ENCODE measurements around the gene ARHGAP26.

ARHGAP26 gene

DNA sequence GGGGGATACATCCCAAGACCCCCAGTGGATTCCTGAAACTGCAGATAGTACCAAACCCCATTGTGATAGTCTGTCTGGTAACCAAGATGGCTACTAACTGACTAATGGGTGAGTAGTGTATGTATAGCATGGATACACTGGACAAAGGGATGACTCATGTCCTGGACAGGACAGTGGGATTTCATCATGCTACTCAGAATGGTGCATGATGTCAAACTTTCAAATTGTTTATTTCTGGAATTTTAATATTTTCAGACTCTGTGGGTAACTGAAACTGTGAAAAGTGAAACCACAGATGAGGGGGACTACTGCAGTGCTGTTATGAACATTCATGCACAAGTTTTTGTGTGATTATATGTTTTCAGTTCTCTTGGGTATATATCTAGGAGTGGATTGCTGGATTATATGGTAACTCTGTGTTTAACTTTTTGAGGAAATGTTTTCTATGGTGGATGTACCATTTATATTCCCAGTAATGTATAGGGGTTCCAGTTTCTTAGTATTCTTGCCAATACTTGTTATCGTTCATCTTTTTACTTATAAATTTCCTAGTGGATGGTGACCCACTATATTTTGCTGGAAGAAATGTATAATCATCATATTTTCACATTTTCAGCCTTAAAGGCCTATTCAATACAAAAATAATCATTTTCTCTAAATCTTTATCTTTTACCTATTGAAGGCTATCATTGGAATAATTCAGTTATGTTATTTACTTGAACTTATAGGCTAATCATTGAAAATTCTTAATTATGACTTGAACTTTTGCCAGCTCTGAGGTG, 492.4 kb downstream of the ARHGAP26 start:
- H3K9me3 Mint-ChIP-seq: peaks cover 12% of the 10 kb centered on the region
- H3K27me3 Mint-ChIP-seq: no peaks in the 10 kb centered on the region
- H3K27ac Mint-ChIP-seq: no peak overlapping the region
- no peak for DNase-seq
- CTCF ChIA-PET: no interaction called here
- no peaks in the 10 kb centered on the region for H3K4me1 Mint-ChIP-seq
- peaks cover 2% of the 10 kb centered on the region for H3K36me3 Mint-ChIP-seq
- H3K4me3 Mint-ChIP-seq: no peak overlapping the region

DNA sequence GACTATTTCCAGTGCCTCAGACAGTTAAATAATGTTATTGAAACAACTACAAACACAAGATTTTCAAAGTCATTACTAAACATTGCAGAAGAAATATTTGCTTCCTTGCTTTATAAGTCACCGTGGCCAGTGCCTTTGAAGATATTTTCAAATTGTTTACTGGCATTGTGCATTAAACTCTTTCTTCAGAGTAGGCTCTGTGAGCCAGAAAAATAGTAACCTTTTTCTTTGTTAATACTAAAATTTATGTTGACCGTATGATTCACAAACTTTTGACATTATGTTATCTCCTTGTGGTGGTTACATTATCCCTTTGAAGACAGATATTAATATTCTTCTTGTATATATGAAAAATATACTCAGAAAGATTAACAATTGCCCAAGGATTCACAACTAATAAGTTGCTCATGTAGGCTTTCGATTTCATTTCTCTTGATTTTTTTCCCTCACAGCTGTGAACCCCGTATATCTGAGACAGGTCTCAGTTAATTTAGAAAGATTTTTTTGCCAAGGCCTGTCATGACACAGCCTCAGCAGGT, 493.2 kb downstream of the ARHGAP26 start:
- Mint-ChIP-seq H3K36me3 (peaks cover 3% of the 10 kb centered on the region), H3K27me3 (no peaks in the 10 kb centered on the region), H3K27ac (no peak overlapping the region), H3K4me3 (no peak overlapping the region), H3K4me1 (no peaks in the 10 kb centered on the region), H3K9me3 (peaks cover 15% of the 10 kb centered on the region)
- CTCF ChIA-PET: no interaction called here
- no peak for DNase-seq

DNA sequence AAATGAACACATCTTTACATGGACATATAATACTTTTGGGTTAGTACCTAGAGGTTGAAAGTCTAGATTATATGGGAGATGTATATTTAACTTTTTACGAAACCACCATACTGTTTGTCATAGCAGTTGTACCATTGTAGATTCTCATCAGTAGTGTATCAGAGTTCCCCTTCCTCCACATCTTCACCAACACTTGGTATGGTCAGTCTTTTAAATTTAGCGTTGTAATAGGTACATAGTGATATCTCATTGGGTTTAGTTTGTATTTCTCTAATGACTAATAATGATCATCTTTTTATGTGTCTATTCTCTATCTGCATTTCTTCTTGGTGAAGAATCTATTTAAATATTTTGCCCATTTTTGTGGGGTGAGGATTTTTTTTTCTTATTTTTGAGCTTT, 495.8 kb downstream of the ARHGAP26 start:
- Mint-ChIP-seq H3K4me1 (no peaks in the 10 kb centered on the region), H3K4me3 (no peak overlapping the region), H3K27ac (no peak overlapping the region), H3K36me3 (peaks cover 3% of the 10 kb centered on the region), H3K9me3 (peaks cover 21% of the 10 kb centered on the region), H3K27me3 (no peaks in the 10 kb centered on the region)
- no peak for DNase-seq
- CTCF ChIA-PET: no interaction called here

DNA sequence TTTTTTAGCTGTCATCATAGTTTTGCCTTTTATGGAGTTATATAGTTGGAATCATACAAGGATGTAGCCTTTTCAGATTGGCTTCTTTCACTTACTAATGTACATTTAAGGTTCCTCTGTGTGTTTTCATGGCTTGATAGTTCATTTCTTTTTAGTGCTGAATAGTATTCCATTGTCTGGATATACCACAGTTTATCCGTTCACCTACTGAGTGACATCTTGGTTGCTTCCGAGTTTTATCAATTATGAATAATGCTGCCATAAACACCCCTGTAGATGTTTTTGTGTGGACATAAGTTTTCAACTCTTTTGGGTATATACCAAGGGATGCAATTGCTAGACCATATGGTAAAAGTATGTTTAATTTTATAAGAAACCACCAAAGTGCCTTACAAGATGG, 497.0 kb downstream of the ARHGAP26 start:
- H3K27me3 Mint-ChIP-seq: no peaks in the 10 kb centered on the region
- no peak for DNase-seq
- H3K4me1 Mint-ChIP-seq: no peaks in the 10 kb centered on the region
- CTCF ChIA-PET: no interaction called here
- peaks cover 21% of the 10 kb centered on the region for H3K9me3 Mint-ChIP-seq
- no peak overlapping the region for H3K4me3 Mint-ChIP-seq
- no peak overlapping the region for H3K27ac Mint-ChIP-seq
- peaks cover 3% of the 10 kb centered on the region for H3K36me3 Mint-ChIP-seq

DNA sequence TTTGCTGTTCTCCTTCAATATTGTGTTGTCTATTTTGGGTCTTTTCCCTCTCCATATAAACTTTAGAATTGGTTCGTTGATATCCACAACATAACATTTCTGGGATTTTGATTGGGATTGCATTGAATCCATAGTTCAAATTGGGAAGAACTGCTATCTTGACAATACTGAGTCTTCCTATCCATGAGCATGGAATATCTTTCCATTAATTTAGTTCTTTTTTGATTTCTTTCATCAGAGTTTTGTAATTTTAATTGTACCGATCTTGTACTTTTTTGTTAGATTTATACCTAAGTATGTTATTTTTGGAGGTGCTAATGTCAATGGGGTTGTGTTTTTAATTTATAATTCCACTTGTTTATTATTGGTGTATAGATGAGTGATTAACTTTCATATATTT, 498.2 kb downstream of the ARHGAP26 start:
- DNase-seq: no peak
- peaks cover 3% of the 10 kb centered on the region for H3K36me3 Mint-ChIP-seq
- no peaks in the 10 kb centered on the region for H3K27me3 Mint-ChIP-seq
- H3K4me3 Mint-ChIP-seq: no peak overlapping the region
- CTCF ChIA-PET: no interaction called here
- H3K27ac Mint-ChIP-seq: no peak overlapping the region
- H3K4me1 Mint-ChIP-seq: no peaks in the 10 kb centered on the region
- peaks cover 21% of the 10 kb centered on the region for H3K9me3 Mint-ChIP-seq

DNA sequence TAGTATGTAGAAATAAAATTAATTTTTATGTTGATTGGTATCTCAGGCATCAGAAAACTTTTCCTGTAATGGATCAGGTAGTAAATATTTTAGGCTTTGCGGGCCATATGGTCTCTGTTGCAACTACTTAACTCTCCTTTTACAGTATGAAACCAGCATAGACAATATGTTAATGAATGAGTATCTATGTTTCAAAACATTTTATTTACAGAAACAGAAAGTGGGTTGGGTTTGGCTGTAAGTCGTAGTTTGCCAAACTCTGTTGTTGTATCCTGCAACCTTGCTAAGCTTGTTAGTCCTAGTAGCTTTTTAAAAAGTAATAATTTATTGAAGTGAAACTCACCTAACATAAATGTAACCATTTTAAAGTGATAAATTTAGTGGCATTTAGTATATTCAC, 501.3 kb downstream of the ARHGAP26 start:
- Mint-ChIP-seq H3K27ac (no peak overlapping the region), H3K4me1 (peaks cover 6% of the 10 kb centered on the region), H3K36me3 (peaks cover 11% of the 10 kb centered on the region), H3K4me3 (no peak overlapping the region), H3K27me3 (no peaks in the 10 kb centered on the region), H3K9me3 (peaks cover 16% of the 10 kb centered on the region)
- DNase-seq: no peak
- CTCF ChIA-PET: no interaction called here

GRCh38 chr5:143274952-143275351, 504.8 kb downstream of the ARHGAP26 start:
- no peak overlapping the region for H3K27ac Mint-ChIP-seq
- H3K27me3 Mint-ChIP-seq: no peaks in the 10 kb centered on the region
- peaks cover 6% of the 10 kb centered on the region for H3K4me1 Mint-ChIP-seq
- H3K4me3 Mint-ChIP-seq: no peak overlapping the region
- H3K36me3 Mint-ChIP-seq: peaks cover 22% of the 10 kb centered on the region
- H3K9me3 Mint-ChIP-seq: peaks cover 1% of the 10 kb centered on the region
- DNase-seq: no peak
- CTCF ChIA-PET: no interaction called here

DNA sequence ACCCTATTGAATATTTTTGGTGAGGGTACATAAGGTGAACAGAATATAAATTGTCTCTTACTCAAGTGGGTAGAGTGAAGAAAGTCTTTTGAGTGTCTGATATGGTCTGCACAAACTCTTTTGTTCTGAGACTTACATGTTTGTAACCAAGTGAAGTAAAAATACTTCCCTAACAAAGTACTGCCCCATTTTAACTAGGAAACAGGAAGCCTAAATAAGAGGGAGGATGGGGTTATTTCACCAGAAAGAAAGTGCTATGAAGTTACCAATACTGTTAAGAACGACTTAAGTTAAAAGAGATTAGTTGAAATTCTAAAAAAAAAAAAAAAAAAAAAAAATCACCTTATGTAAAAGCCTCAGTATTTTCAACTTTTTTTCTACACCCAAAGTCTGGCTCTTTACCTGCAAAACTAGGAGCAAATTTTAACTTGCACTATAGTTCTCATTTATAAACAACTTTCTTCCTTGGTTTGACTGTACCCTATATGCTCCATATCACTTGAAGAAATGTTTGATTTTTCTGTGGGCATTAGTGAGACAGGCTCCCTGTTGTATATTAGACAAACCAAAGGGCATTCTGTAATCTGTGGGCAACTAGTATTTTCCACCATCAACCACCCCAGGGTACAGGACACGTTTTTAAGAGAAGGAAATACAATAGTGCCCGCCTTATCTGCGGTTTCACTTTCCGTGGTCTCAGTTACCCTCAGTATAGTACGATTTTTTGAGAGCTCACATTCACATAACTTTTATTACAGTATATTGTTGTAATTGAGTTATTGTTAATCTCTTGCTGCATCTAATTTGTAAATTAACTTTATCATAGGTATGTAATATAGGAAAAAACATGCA, 505.6 kb downstream of the ARHGAP26 start:
- Mint-ChIP-seq H3K9me3 (no peaks in the 10 kb centered on the region), H3K36me3 (peaks cover 25% of the 10 kb centered on the region), H3K4me1 (peaks cover 6% of the 10 kb centered on the region), H3K27me3 (no peaks in the 10 kb centered on the region), H3K27ac (no peak overlapping the region), H3K4me3 (no peak overlapping the region)
- CTCF ChIA-PET: no interaction called here
- no peak for DNase-seq

- no peaks in the 10 kb centered on the region for H3K27me3 Mint-ChIP-seq
- CTCF ChIA-PET: no interaction called here
- H3K36me3 Mint-ChIP-seq: peaks cover 39% of the 10 kb centered on the region
- no peaks in the 10 kb centered on the region for H3K9me3 Mint-ChIP-seq
- H3K27ac Mint-ChIP-seq: no peak overlapping the region
- no peak for DNase-seq
- H3K4me3 Mint-ChIP-seq: no peak overlapping the region
- H3K4me1 Mint-ChIP-seq: peaks cover 6% of the 10 kb centered on the region
Observed at GRCh38 chr5:143277536-143277935, 507.4 kb downstream of the ARHGAP26 start.

Data from activated naive CD4-positive, alpha-beta T cell treated with anti-CD3 and anti-CD28 coated beads, Interleukin-2, amount 10 ng/mL, durations not matched to agents 7 days and 5 days (primary cell).